Measurements from ENCODE around the gene UBIAD1.

DNA sequence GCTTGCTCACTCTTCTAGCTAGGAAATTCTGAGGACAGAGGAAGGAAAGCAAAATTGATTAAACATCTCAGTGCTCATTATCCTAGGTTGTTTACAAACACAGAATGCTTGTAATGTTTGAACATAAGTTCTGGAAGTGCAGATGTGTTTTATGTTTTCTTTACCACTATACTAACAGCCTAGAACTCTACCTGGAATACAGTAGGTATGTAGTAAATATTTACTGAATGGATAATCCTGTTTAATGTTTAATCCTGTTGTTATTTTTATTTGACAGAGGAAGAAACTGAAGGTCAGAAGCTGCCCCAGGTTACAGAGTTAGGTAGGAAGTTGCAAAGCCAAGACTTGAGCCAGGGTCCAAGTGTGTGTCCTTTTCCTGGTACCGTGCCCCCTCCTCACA, 16.7 kb upstream of the UBIAD1 start:
- TF ChIP-seq EZH2 (IDR thresholded peaks at IDR 0.05; ENCODE audit: low read depth, unreplicated experiment): no peak
- TF ChIP-seq, protein P1, sequence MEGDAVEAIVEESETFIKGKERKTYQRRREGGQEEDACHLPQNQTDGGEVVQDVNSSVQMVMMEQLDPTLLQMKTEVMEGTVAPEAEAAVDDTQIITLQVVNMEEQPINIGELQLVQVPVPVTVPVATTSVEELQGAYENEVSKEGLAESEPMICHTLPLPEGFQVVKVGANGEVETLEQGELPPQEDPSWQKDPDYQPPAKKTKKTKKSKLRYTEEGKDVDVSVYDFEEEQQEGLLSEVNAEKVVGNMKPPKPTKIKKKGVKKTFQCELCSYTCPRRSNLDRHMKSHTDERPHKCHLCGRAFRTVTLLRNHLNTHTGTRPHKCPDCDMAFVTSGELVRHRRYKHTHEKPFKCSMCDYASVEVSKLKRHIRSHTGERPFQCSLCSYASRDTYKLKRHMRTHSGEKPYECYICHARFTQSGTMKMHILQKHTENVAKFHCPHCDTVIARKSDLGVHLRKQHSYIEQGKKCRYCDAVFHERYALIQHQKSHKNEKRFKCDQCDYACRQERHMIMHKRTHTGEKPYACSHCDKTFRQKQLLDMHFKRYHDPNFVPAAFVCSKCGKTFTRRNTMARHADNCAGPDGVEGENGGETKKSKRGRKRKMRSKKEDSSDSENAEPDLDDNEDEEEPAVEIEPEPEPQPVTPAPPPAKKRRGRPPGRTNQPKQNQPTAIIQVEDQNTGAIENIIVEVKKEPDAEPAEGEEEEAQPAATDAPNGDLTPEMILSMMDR (conservative IDR thresholded peaks at IDR 0.05; ENCODE audit: low read depth in 2 of 2): no peak
